RWPE2 (cell line): ENCODE measurements around the gene WWOX.

Source experiments
- ATAC-seq: fragments of 200-7000 bp; cut with Tn5 transposase; 3 replicates; pipeline ENCODE4 v1.9.1; 2021; ENCODE audit warnings: low read depth
- DNase-seq: peaks from one replicate; pipeline ENCODE4 v3.0.0-alpha.2; 2020; ENCODE audit warnings: low spot score
- H3K27ac ChIP-seq: fragments of 450-650 bp; 2 replicates; pipeline ENCODE4 v1.5.1; 2017; ENCODE audit warnings: mild to moderate bottlenecking; ENCODE audit not compliant: poor library complexity, severe bottlenecking
- H3K27me3 ChIP-seq: fragments of 250-450 bp; sonication (Bioruptor Pico); 2 replicates; pipeline ENCODE4 v1.5.1; 2021; ENCODE audit warnings: mild to moderate bottlenecking, moderate library complexity; ENCODE audit not compliant: insufficient read depth, poor library complexity, severe bottlenecking
- H3K36me3 ChIP-seq: fragments of 250-450 bp; sonication (Bioruptor Pico); 2 replicates; pipeline ENCODE4 v1.5.1; 2020; ENCODE audit warnings: low read depth, mild to moderate bottlenecking, moderate library complexity
- H3K4me1 ChIP-seq: fragments of 250-450 bp; sonication (Bioruptor Pico); 2 replicates; pipeline ENCODE4 v1.5.1; 2021; ENCODE audit warnings: mild to moderate bottlenecking, moderate library complexity; ENCODE audit not compliant: insufficient read depth, poor library complexity, severe bottlenecking
- H3K4me3 ChIP-seq: fragments of 250-450 bp; sonication (Bioruptor Pico); 2 replicates; pipeline ENCODE4 v1.5.1; 2021; ENCODE audit warnings: mild to moderate bottlenecking, moderate library complexity; ENCODE audit not compliant: severe bottlenecking
- H3K9me3 ChIP-seq: fragments of 250-450 bp; sonication (Bioruptor Pico); 2 replicates; pipeline ENCODE4 v1.5.1; 2021; ENCODE audit warnings: mild to moderate bottlenecking, moderate library complexity; ENCODE audit not compliant: severe bottlenecking
- CTCF ChIP-seq: fragments of 450-650 bp; IDR thresholded peaks from one replicate; pipeline ENCODE4 v1.5.1; 2017; ENCODE audit warnings: mild to moderate bottlenecking, moderate library complexity; ENCODE audit not compliant: poor library complexity, severe bottlenecking

The WWOX gene

DNA sequence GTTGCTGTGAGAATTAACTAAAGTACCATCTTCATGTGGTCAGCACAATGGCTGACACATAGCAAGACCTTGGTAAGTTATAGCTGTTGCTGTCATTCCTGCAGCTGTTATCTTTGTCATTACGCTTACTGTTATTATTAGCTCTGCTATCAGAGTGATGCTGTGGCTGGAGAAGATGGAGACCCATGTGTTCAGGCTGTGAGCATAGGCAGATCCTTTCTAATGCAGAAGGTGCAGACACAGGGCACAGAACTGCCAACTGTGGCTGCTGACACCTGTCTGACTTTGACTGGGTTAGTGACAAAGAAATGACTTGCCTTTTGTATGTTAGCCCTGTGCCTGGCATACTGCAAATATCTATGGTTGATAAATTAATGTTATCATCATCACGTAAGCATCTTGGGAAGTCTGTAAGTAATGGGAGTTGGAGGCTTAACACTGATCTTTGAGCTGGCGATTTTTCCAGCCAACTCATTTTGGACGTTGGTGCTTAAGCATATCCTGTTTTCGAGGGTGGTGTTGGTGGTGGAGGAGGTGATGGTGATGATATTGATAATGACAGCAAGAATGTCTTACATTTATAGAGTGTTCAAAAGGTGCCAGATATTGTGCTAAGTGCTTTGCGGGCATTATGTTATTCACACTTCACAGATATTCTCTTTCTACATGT is 695.3 kb downstream of the WWOX start:
- H3K4me1 ChIP-seq, result no peaks in the 10 kb centered on the region
- no peaks in the 10 kb centered on the region for H3K27me3 ChIP-seq
- no peak for ATAC-seq
- H3K9me3 ChIP-seq, result no peaks in the 10 kb centered on the region
- no peak for TF ChIP-seq CTCF
- no peak for DNase-seq
- H3K36me3 ChIP-seq, result no peaks in the 10 kb centered on the region
- H3K4me3 ChIP-seq, result no peak overlapping the region
- no peak overlapping the region for H3K27ac ChIP-seq

- Histone ChIP-seq H3K4me3 (no peak overlapping the region), H3K27ac (no peak overlapping the region), H3K36me3 (no peaks in the 10 kb centered on the region), H3K9me3 (no peaks in the 10 kb centered on the region), H3K4me1 (no peaks in the 10 kb centered on the region), H3K27me3 (no peaks in the 10 kb centered on the region)
- no peak for ATAC-seq
- DNase-seq, result no peak
- no peak for TF ChIP-seq CTCF
These were observed 696.0 kb downstream of the WWOX start for GRCh38 chr16:78795433-78795832.

- Histone ChIP-seq H3K27ac (no peak overlapping the region), H3K27me3 (no peaks in the 10 kb centered on the region), H3K9me3 (no peaks in the 10 kb centered on the region), H3K36me3 (no peaks in the 10 kb centered on the region), H3K4me1 (no peaks in the 10 kb centered on the region), H3K4me3 (no peak overlapping the region)
- DNase-seq (no peak), ATAC-seq (no peak)
- TF ChIP-seq CTCF, result no peak
These were observed 696.9 kb downstream of the WWOX start for GRCh38 chr16:78796221-78796866.

- Histone ChIP-seq H3K36me3 (no peaks in the 10 kb centered on the region), H3K4me1 (no peaks in the 10 kb centered on the region), H3K27ac (no peak overlapping the region), H3K27me3 (no peaks in the 10 kb centered on the region), H3K9me3 (no peaks in the 10 kb centered on the region), H3K4me3 (no peak overlapping the region)
- ATAC-seq (no peak), DNase-seq (no peak)
- TF ChIP-seq CTCF, result no peak
These were observed 700.0 kb downstream of the WWOX start for GRCh38 chr16:78799429-78799828.

GRCh38 chr16:78800523-78800922 is 701.1 kb downstream of the WWOX start:
- DNase-seq (no peak), ATAC-seq (no peak)

More at GRCh38 chr16:78800523-78800922, 701.1 kb downstream of the WWOX start:
- Histone ChIP-seq H3K27me3 (no peaks in the 10 kb centered on the region), H3K27ac (no peak overlapping the region), H3K9me3 (no peaks in the 10 kb centered on the region), H3K4me1 (no peaks in the 10 kb centered on the region), H3K4me3 (no peak overlapping the region), H3K36me3 (no peaks in the 10 kb centered on the region)
- no peak for TF ChIP-seq CTCF
